ENCODE data around the gene CEMIP2.

DNA sequence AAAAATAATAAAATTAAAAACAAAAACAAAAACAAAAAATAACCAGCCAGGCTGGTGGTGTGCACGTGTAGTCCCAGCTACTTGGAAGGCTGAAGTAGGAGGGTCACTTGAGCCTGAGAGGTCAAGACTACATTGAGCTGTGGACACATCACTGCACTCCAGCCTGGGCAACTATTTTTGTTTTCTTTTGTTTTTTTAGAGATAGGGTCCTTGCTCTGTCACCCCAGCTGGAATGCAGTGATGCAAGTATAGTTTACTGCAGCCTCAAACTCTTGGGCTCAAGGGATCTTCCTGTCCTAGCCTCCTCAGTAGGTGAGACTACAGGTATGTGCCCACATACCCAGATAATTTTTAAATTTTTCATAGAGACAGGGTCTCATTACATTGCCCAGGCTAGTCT is 80.6 kb downstream of the CEMIP2 start:
- TF ChIP-seq, protein P1, sequence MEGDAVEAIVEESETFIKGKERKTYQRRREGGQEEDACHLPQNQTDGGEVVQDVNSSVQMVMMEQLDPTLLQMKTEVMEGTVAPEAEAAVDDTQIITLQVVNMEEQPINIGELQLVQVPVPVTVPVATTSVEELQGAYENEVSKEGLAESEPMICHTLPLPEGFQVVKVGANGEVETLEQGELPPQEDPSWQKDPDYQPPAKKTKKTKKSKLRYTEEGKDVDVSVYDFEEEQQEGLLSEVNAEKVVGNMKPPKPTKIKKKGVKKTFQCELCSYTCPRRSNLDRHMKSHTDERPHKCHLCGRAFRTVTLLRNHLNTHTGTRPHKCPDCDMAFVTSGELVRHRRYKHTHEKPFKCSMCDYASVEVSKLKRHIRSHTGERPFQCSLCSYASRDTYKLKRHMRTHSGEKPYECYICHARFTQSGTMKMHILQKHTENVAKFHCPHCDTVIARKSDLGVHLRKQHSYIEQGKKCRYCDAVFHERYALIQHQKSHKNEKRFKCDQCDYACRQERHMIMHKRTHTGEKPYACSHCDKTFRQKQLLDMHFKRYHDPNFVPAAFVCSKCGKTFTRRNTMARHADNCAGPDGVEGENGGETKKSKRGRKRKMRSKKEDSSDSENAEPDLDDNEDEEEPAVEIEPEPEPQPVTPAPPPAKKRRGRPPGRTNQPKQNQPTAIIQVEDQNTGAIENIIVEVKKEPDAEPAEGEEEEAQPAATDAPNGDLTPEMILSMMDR (IDR thresholded peaks at IDR 0.05), result no peak
- TF ChIP-seq ZFX (IDR thresholded peaks at IDR 0.05; ENCODE audit: borderline replicate concordance), result no peak

All from 22Rv1 (cell line).